Endothelial cell of umbilical vein (primary cell): ENCODE data around the gene ALKBH8. TPM values are rescaled to one million over a fixed set of nuclear protein-coding genes. Genes with fewer than 3 reads are reported as not detected.

ENCODE experiments used
- BruUV-seq: library from RNA; stranded (reverse); fragments of 400-500 nt; replicated peaks from 2 replicates; lab custom pipeline; 2021; lab: Mats Ljungman, UMichigan
- CTCF ChIA-PET: fragments of 300-600, 350-600 bp; sonication (Branson Sonifier 250); formaldehyde crosslinking; loops from one replicate; lab custom pipeline; 2021; ENCODE audit warnings: antibody characterized with exemption, inconsistent platforms; lab: Charles Lee
- POLR2A ChIA-PET: fragments of 300-600, 350-600 bp; sonication (Branson Sonifier 250); formaldehyde crosslinking; loops from one replicate; lab custom pipeline; 2021; ENCODE audit warnings: antibody characterized with exemption, inconsistent platforms; lab: Charles Lee
- DNase-seq: peaks from one replicate; pipeline ENCODE4 v3.0.0-alpha.2; 2011; ENCODE audit warnings: low read depth, low spot score
- FAIRE-seq: peaks from 2 replicates; lab custom pipeline; 2011; peaks lifted over from hg19 to GRCh38; lab: Jason Lieb, UNC
- H2AFZ ChIP-seq: 2 replicates; pipeline ENCODE4 v1.6.0; 2012; ENCODE audit warnings: low read depth, low read length, control low read depth, inconsistent platforms
- H3K27ac ChIP-seq: 2 replicates; pipeline ENCODE4 v1.5.1; 2011; ENCODE audit warnings: low read depth, mild to moderate bottlenecking, control low read depth, low read length, moderate library complexity; ENCODE audit not compliant: insufficient read depth
- H3K27me3 ChIP-seq, 2 experiments: 2 replicates each; pipeline versions ENCODE4 v1.6.0 to v1.6.1; 2011; ENCODE audit warnings: low read length in 2 of 2, mixed read lengths in 1 of 2; ENCODE audit not compliant: control insufficient read depth in 2 of 2, insufficient read depth in 2 of 2
- H3K36me3 ChIP-seq, 2 experiments: 2 replicates in 1 of 2; 3 replicates in 1 of 2; pipeline ENCODE4 v1.5.1; 2011; ENCODE audit warnings: low read length in 2 of 2, mild to moderate bottlenecking in 1 of 2, moderate library complexity in 1 of 2; ENCODE audit not compliant: control insufficient read depth in 2 of 2, insufficient read depth in 2 of 2; ENCODE audit errors: extremely low read depth in 1 of 2
- H3K4me1 ChIP-seq: 3 replicates; pipeline ENCODE4 v1.5.1; 2011; ENCODE audit warnings: mild to moderate bottlenecking, low read length; ENCODE audit not compliant: control insufficient read depth, insufficient read depth; ENCODE audit errors: extremely low read depth
- H3K4me2 ChIP-seq: 2 replicates; pipeline ENCODE4 v1.6.1; 2011; ENCODE audit warnings: low read length, control low read depth, mixed read lengths; ENCODE audit not compliant: insufficient read depth
- H3K4me3 ChIP-seq, 3 experiments: fragments of 200-600 bp in 1 of 3; sonication (generic), shearing (Covaris generic) in 1 of 3; replicated peaks in 1 of 3; 2 replicates each; pipeline ENCODE4 v1.5.1; 2011 to 2016; ENCODE audit warnings: control low read depth in 3 of 3, low read length in 3 of 3, mild to moderate bottlenecking in 2 of 3, inconsistent platforms in 1 of 3, low read depth in 1 of 3, moderate library complexity in 1 of 3; ENCODE audit not compliant: insufficient read depth in 1 of 3
- H3K79me2 ChIP-seq: 2 replicates; pipeline ENCODE4 v1.6.0; 2012; ENCODE audit warnings: low read length, inconsistent platforms; ENCODE audit not compliant: control insufficient read depth, insufficient read depth
- H3K9ac ChIP-seq: replicated peaks from 2 replicates; pipeline ENCODE3; 2011; ENCODE audit warnings: low read length, control low read depth; ENCODE audit not compliant: insufficient read depth; ENCODE audit errors: extremely low read depth
- H3K9me1 ChIP-seq: replicated peaks from 3 replicates; pipeline ENCODE4 v1.6.0; 2011; ENCODE audit warnings: mild to moderate bottlenecking, low read length; ENCODE audit not compliant: control insufficient read depth, insufficient read depth; ENCODE audit errors: extremely low read depth
- H3K9me3 ChIP-seq: replicated peaks from 2 replicates; pipeline ENCODE4 v1.5.1; 2012; ENCODE audit warnings: low read length, inconsistent platforms; ENCODE audit not compliant: control insufficient read depth, insufficient read depth
- H4K20me1 ChIP-seq: replicated peaks from 2 replicates; pipeline ENCODE3; 2011; ENCODE audit warnings: mild to moderate bottlenecking, low read length; ENCODE audit not compliant: control insufficient read depth, insufficient read depth; ENCODE audit errors: extremely low read depth
- FOS ChIP-seq: IDR thresholded peaks from 2 replicates; pipeline ENCODE4 v1.6.1; 2011; ENCODE audit warnings: mild to moderate bottlenecking, low read length, moderate library complexity, borderline replicate concordance; ENCODE audit not compliant: insufficient read depth
- JUN ChIP-seq: IDR thresholded peaks from 2 replicates; pipeline ENCODE4 v1.6.1; 2011; ENCODE audit warnings: borderline replicate concordance, low read depth; ENCODE audit not compliant: insufficient read length, insufficient read depth
- dilution Hi-C: fragments of 300-500 bp; cut with MboI; formaldehyde crosslinking; loops from one replicate; pipeline ENCODE4 v1.15.0; 2019; ENCODE audit warnings: low sequenced_read_pairs; ENCODE audit not compliant: extremely low pct_ligation_motif_present
- intact Hi-C: fragments of 100-400 bp; cut with micrococcal nuclease; formaldehyde crosslinking; loops from one replicate; pipeline ENCODE4 v1.10.0; 2022
- polyA plus RNA-seq, 4 experiments: library from polyadenylated mRNA; depleted of rRNA in 3 of 4; stranded (reverse) in 3 of 4; unstranded in 1 of 4; fragments of >200 nt; gene quantifications; 2 replicates each; pipeline versions ENCODE4 v1.2.1 to v1.2.3, GENCODE V29; 2011 to 2012; ENCODE audit warnings: missing spikeins in 1 of 4
- total RNA-seq: library from RNA; stranded (reverse); gene quantifications from 2 replicates; pipeline ENCODE4 v1.2.3, GENCODE V29; 2021
- TF ChIP-seq, protein P1 (sequence below), 2 donors: IDR thresholded peaks; 1 replicate in 1 of 2; 2 replicates in 1 of 2; pipeline ENCODE4 v1.5.1; 2011; ENCODE audit warnings: low read length in 2 of 2, mild to moderate bottlenecking in 2 of 2, moderate library complexity in 2 of 2, control low read depth in 1 of 2, inconsistent platforms in 1 of 2, low read depth in 1 of 2; ENCODE audit not compliant: insufficient read depth in 1 of 2; ENCODE audit errors: extremely low read depth in 1 of 2
- TF ChIP-seq, protein P2 (sequence below): IDR thresholded peaks from 2 replicates; pipeline ENCODE4 v1.6.1; 2011; ENCODE audit not compliant: insufficient read depth, insufficient read length

Gene ALKBH8
- total and polyA plus RNA-seq, 2 donors (not counting 3 experiments of a cell fraction or from before 2014, with no cell fraction given), result 2.6 to 10.2 TPM

DNA sequence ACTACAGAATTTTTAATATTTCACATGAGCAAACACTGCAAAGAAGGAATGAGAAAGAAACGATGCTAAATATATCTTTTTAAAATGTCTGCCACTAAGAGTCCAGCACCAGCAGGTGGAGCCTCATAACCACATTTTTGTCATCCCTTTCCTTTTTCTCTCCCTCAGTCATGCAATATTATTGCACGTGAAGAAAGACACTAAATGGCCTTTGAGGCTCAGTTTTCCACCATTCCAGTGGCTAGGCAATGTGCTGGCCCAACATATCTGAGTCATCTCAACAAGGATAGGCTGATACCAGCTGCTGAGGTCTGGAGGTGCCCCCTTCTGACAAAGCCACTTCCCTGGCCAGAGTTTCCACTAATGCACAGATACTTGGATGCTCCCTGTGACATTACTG is 1.8 kb downstream of the ALKBH8 start:
- Histone ChIP-seq H3K27ac (peak overlapping the region; percentile 82), H3K4me1 (peaks cover 36% of the 10 kb centered on the region), H2AFZ (no peak overlapping the region), H3K9me3 (no peaks in the 10 kb centered on the region), H3K9me1 (no peaks in the 10 kb centered on the region), H3K9ac (no peak overlapping the region), H3K27me3 (no peaks in the 10 kb centered on the region), H3K79me2 (peaks cover 16% of the 10 kb centered on the region), H3K4me2 (no peak overlapping the region), H3K4me3 (no peak overlapping the region), H4K20me1 (no peaks in the 10 kb centered on the region), H3K36me3 (no peaks in the 10 kb centered on the region)
- DNase-seq (peak; percentile 69), FAIRE-seq (peak; percentile 62)
- BruUV-seq, result no TSS peak
- POLR2A ChIA-PET, result no interaction called here
- CTCF ChIA-PET, result interaction anchor here (0.6 to 4.9 kb wide), 19 partner anchors 11 to 1115 kb away, joined by 3 to 91 read pairs (median 5); partner anchors contain the start of gene CUL5
- no peak for TF ChIP-seq JUN
- TF ChIP-seq, protein P1, sequence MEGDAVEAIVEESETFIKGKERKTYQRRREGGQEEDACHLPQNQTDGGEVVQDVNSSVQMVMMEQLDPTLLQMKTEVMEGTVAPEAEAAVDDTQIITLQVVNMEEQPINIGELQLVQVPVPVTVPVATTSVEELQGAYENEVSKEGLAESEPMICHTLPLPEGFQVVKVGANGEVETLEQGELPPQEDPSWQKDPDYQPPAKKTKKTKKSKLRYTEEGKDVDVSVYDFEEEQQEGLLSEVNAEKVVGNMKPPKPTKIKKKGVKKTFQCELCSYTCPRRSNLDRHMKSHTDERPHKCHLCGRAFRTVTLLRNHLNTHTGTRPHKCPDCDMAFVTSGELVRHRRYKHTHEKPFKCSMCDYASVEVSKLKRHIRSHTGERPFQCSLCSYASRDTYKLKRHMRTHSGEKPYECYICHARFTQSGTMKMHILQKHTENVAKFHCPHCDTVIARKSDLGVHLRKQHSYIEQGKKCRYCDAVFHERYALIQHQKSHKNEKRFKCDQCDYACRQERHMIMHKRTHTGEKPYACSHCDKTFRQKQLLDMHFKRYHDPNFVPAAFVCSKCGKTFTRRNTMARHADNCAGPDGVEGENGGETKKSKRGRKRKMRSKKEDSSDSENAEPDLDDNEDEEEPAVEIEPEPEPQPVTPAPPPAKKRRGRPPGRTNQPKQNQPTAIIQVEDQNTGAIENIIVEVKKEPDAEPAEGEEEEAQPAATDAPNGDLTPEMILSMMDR (IDR thresholded peaks at IDR 0.05; ENCODE audit: extremely low read depth in 1 of 2, insufficient read depth in 1 of 2, low read depth in 1 of 2, low read length in 2 of 2), result peak; percentile 30 to 53
- TF ChIP-seq, protein P2, sequence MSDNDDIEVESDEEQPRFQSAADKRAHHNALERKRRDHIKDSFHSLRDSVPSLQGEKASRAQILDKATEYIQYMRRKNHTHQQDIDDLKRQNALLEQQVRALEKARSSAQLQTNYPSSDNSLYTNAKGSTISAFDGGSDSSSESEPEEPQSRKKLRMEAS, result no peak
- no peak for TF ChIP-seq FOS
- dilution Hi-C loops, result no loop called here
- intact Hi-C loops, result loop anchor here (1.0 to 10.0 kb wide), 6 partner anchors 14 to 441 kb away; partner anchors contain the start of genes CUL5, ELMOD1 and SLC35F2
